Measurements from ENCODE around the gene HMHB1. TPM values are rescaled to one million over a fixed set of nuclear protein-coding genes. Genes with fewer than 3 reads are reported as not detected.

The HMHB1 gene
- total RNA-seq, 2 donors from 2014 or later: not detected

DNA sequence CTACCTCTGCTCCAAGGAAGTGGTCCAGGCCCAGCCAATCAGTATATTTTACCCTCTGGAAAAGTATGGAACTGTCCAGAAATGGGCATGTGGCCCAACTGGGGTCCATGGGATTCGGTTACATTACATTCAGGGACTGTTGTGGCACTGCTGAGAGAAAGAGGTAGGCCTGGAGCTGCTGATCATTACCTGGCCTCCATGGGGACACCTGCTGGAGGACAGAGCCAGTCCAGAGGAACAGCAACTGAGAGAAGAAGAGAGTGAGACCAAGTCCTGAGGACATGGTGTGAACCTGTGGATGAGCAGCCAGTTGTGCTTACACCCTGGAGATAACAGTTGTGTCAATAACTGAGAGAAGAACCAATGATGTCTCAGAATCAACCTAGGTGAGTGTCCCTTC is 48.2 kb downstream of the HMHB1 start:
- ATAC-seq: no peak
- no peak overlapping the region for H3K27ac Mint-ChIP-seq
- no peaks in the 10 kb centered on the region for H3K36me3 Mint-ChIP-seq (ENCODE audit: low read depth)
- H3K4me1 Mint-ChIP-seq: no peaks in the 10 kb centered on the region
- no peaks in the 10 kb centered on the region for H3K9me3 ChIP-seq (ENCODE audit: control insufficient read depth, low read length, poor library complexity, severe bottlenecking)
- no peaks in the 10 kb centered on the region for H3K27me3 Mint-ChIP-seq
- H3K4me3 Mint-ChIP-seq: no peak overlapping the region
- no peak for DNase-seq

GRCh38 chr5:143862271-143862670 is 50.3 kb downstream of the HMHB1 start:
- H3K27ac Mint-ChIP-seq: no peak overlapping the region
- H3K4me1 Mint-ChIP-seq: no peaks in the 10 kb centered on the region
- no peaks in the 10 kb centered on the region for H3K27me3 Mint-ChIP-seq
- no peak for ATAC-seq
- H3K4me3 Mint-ChIP-seq: no peak overlapping the region
- H3K9me3 ChIP-seq (ENCODE audit: control insufficient read depth, low read length, poor library complexity, severe bottlenecking): no peaks in the 10 kb centered on the region
- DNase-seq: no peak
- no peaks in the 10 kb centered on the region for H3K36me3 Mint-ChIP-seq (ENCODE audit: low read depth)

GRCh38 chr5:143865426-143866025 is 53.6 kb downstream of the HMHB1 start:
- no peak for ATAC-seq
- Mint-ChIP-seq H3K36me3 (ENCODE audit: low read depth) (no peaks in the 10 kb centered on the region), H3K4me1 (no peaks in the 10 kb centered on the region)

More at GRCh38 chr5:143865426-143866025, 53.6 kb downstream of the HMHB1 start:
- H3K4me3 Mint-ChIP-seq: no peak overlapping the region
- no peaks in the 10 kb centered on the region for H3K9me3 ChIP-seq (ENCODE audit: control insufficient read depth, low read length, poor library complexity, severe bottlenecking)
- DNase-seq: no peak
- H3K27ac Mint-ChIP-seq: no peak overlapping the region
- no peaks in the 10 kb centered on the region for H3K27me3 Mint-ChIP-seq
